ENCODE measurements around the gene KCNJ4.
A peak's percentile ranks its signal among the peaks of the same experiment; 100 is the strongest.

Gene KCNJ4

DNA sequence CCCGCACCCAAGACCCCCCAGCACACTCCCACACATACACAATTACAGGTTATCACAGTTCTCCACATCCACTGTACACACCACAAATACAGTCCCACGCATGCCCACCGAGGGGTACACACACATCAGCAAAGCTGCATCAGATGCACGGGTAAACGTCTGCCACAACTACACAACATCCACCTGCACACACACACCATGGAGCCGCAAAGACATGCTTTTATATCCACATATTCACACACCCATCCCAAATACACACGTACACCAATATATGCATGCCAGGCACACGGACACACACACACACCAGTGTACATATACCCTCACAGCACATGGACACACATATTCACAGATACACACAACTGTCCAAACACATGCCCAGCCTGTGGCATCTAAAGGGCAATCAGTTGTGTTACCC, 5.4 kb upstream of the KCNJ4 start:
- DNase-seq (ENCODE audit: low spot score), result no peak
- no peak overlapping the region for H2BK12ac ChIP-seq (ENCODE audit: low read length)
- no peak overlapping the region for H2BK120ac ChIP-seq (ENCODE audit: low read depth, low read length)
- H3K79me1 ChIP-seq (ENCODE audit: low read depth, low read length), result no peaks in the 10 kb centered on the region
- no peaks in the 10 kb centered on the region for H3K36me3 ChIP-seq (replicated peaks in 1 of 2; ENCODE audit: control insufficient read depth in 2 of 2, insufficient read depth in 2 of 2, low read length in 2 of 2)
- H3K23ac ChIP-seq (ENCODE audit: low read depth, low read length, poor library complexity), result no peak overlapping the region
- no peak overlapping the region for H3K4ac ChIP-seq (ENCODE audit: low read length)
- H3K4me2 ChIP-seq (ENCODE audit: insufficient read depth, low read length, poor library complexity, severe bottlenecking), result no peak overlapping the region
- H3K27ac ChIP-seq (replicated peaks; ENCODE audit: low read length), result no peak overlapping the region
- H3K4me1 ChIP-seq (ENCODE audit: control insufficient read depth in 2 of 2, insufficient read depth in 1 of 2, low read depth in 1 of 2, low read length in 2 of 2), result peaks cover 12 to 34% of the 10 kb centered on the region in 2 donors
- H2AFZ ChIP-seq (ENCODE audit: low read length), result no peak overlapping the region
- no peak overlapping the region for H3K14ac ChIP-seq (ENCODE audit: low read length)
- H4K91ac ChIP-seq (ENCODE audit: low read depth, low read length, poor library complexity), result peak overlapping the region; percentile 49
- H3K9me3 ChIP-seq (replicated peaks in 1 of 2; ENCODE audit: control insufficient read depth in 2 of 2, insufficient read depth in 1 of 2, low read depth in 1 of 2, low read length in 2 of 2), result no peaks in the 10 kb centered on the region
- H3K18ac ChIP-seq (ENCODE audit: low read length), result peak overlapping the region; percentile 24
- peaks cover 0 to 27% (median 2%) of the 10 kb centered on the region in 3 experiments for H3K27me3 ChIP-seq (ENCODE audit: control insufficient read depth in 3 of 3, insufficient read depth in 3 of 3, low read depth in 1 of 3, low read length in 3 of 3)
- H2BK15ac ChIP-seq (ENCODE audit: low read length), result peak overlapping the region; percentile 28
- no peak overlapping the region for H2BK5ac ChIP-seq (ENCODE audit: low read length)
- H2AK5ac ChIP-seq (ENCODE audit: low read depth, low read length), result peak overlapping the region; percentile 59
- no peak overlapping the region for H4K8ac ChIP-seq (ENCODE audit: low read depth, low read length)
- H3K4me3 ChIP-seq (ENCODE audit: low read length in 2 of 2), result no peak overlapping the region
- no CpG with 5 or more reads among the region's 8 CpGs for WGBS, 2 donors (ENCODE audit: extremely low coverage in 2 of 2, insufficient read length in 2 of 2, insufficient replicate concordance in 1 of 2)
- H3K9ac ChIP-seq (ENCODE audit: low read depth, low read length, poor library complexity), result peak overlapping the region; percentile 24

DNA sequence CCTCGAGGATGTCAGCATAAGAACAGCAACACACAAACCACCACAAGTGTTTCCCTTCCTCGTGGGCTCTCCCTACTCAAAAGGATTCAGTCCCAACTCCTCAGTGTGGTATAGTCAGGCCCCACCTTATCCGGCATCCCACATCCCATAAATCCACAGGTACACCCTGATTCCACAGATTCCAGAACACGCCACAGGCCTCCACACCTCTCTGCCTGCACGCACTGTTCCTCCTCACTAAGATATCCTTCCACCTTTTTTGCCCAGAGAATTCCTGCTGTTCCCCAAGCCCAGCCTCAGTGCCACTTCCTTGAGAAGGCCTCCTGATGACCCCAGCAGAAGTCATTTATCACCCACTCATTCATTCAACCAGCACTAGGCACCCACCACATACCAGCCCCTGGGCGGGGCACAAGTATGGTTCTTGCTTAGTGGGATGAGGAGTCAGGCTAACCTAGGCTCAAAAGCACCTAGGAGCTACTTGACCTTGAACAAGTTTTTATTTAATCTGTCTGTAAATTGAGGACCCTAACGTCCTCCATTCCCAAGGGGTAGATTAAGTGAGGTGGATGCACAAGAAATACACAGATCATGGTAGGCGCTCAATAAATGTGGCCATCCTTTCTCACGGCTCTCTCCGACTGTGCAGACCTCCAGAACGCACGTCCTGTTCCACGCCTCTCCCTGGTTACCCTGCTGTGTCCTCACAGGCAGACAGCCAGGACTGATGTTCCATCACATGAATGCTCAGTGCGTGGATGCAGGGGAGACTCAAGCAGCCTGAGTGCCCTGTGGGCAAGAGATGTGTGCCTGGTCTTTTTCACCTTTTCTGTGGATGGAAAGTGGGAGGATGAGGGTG, 2.1 kb upstream of the KCNJ4 start:
- no CpG with 5 or more reads among the region's 14 CpGs for WGBS, 2 donors (ENCODE audit: extremely low coverage in 2 of 2, insufficient read length in 2 of 2, insufficient replicate concordance in 1 of 2)
- Histone ChIP-seq H2BK15ac (ENCODE audit: low read length) (peak overlapping the region; percentile 95), H3K4me2 (ENCODE audit: insufficient read depth, low read length, poor library complexity, severe bottlenecking) (no peak overlapping the region), H3K14ac (ENCODE audit: low read length) (no peak overlapping the region), H2AFZ (ENCODE audit: low read length) (no peak overlapping the region), H3K4me3 (ENCODE audit: low read length in 2 of 2) (peak overlapping the region in 1 of 2 donors; percentile 31), H3K79me1 (ENCODE audit: low read depth, low read length) (peaks cover 3% of the 10 kb centered on the region), H3K36me3 (replicated peaks in 1 of 2; ENCODE audit: control insufficient read depth in 2 of 2, insufficient read depth in 2 of 2, low read length in 2 of 2) (no peaks in the 10 kb centered on the region), H2AK5ac (ENCODE audit: low read depth, low read length) (peak overlapping the region; percentile 97), H3K27ac (replicated peaks; ENCODE audit: low read length) (no peak overlapping the region), H2BK12ac (ENCODE audit: low read length) (peak overlapping the region; percentile 89), H3K4ac (ENCODE audit: low read length) (no peak overlapping the region), H3K4me1 (ENCODE audit: control insufficient read depth in 2 of 2, insufficient read depth in 1 of 2, low read depth in 1 of 2, low read length in 2 of 2) (peaks cover 16 to 36% of the 10 kb centered on the region in 2 donors), H2BK5ac (ENCODE audit: low read length) (peak overlapping the region; percentile 4), H3K9ac (ENCODE audit: low read depth, low read length, poor library complexity) (peak overlapping the region; percentile 65), H4K8ac (ENCODE audit: low read depth, low read length) (no peak overlapping the region), H4K91ac (ENCODE audit: low read depth, low read length, poor library complexity) (no peak overlapping the region), H3K23ac (ENCODE audit: low read depth, low read length, poor library complexity) (no peak overlapping the region), H3K27me3 (ENCODE audit: control insufficient read depth in 3 of 3, insufficient read depth in 3 of 3, low read depth in 1 of 3, low read length in 3 of 3) (peaks cover 7 to 45% (median 21%) of the 10 kb centered on the region in 3 experiments), H3K18ac (ENCODE audit: low read length) (peak overlapping the region; percentile 63), H2BK120ac (ENCODE audit: low read depth, low read length) (peak overlapping the region; percentile 35), H3K9me3 (replicated peaks in 1 of 2; ENCODE audit: control insufficient read depth in 2 of 2, insufficient read depth in 1 of 2, low read depth in 1 of 2, low read length in 2 of 2) (no peaks in the 10 kb centered on the region)
- DNase-seq (ENCODE audit: low spot score), result no peak

DNA sequence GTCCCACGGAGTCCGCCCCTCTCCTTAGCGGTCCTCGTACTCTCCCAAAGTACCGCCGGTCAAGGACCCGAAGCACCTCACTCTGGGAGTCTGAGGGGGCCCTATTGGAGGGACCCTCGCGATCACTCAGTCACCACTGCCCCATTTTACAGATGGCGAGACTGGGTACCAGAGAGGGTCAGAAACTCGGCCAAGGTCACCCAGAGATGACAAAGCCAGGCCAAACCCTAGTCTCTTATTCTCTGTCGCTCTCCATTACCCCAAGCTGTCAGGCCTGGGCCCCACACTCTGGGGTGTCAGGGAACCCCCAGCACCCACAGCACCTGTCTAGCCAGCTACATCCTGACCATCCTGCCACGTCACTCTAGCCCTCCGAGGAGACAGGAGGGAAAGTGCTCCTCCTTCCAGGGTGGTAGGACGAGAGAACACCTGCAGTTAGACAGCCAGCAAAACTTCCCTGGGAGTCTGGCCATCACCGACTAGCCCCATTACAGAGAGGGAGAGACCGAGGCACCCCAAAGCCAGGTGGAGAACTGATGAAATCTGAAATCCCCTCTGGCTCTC, 1.4 kb upstream of the KCNJ4 start:
- peaks cover 7 to 45% (median 21%) of the 10 kb centered on the region in 3 experiments for H3K27me3 ChIP-seq (ENCODE audit: control insufficient read depth in 3 of 3, insufficient read depth in 3 of 3, low read depth in 1 of 3, low read length in 3 of 3)

More for the DNA sequence above, 1.4 kb upstream of the KCNJ4 start:
- Histone ChIP-seq H3K36me3 (replicated peaks in 1 of 2; ENCODE audit: control insufficient read depth in 2 of 2, insufficient read depth in 2 of 2, low read length in 2 of 2) (no peaks in the 10 kb centered on the region), H2AFZ (ENCODE audit: low read length) (peak overlapping the region; percentile 98), H2BK12ac (ENCODE audit: low read length) (peak overlapping the region; percentile 68), H3K9me3 (replicated peaks in 1 of 2; ENCODE audit: control insufficient read depth in 2 of 2, insufficient read depth in 1 of 2, low read depth in 1 of 2, low read length in 2 of 2) (no peaks in the 10 kb centered on the region), H3K79me1 (ENCODE audit: low read depth, low read length) (peaks cover 3% of the 10 kb centered on the region), H3K4me2 (ENCODE audit: insufficient read depth, low read length, poor library complexity, severe bottlenecking) (peak overlapping the region; percentile 92), H2BK120ac (ENCODE audit: low read depth, low read length) (peak overlapping the region; percentile 35), H3K4me1 (ENCODE audit: control insufficient read depth in 2 of 2, insufficient read depth in 1 of 2, low read depth in 1 of 2, low read length in 2 of 2) (peaks cover 19 to 41% of the 10 kb centered on the region in 2 donors), H2BK5ac (ENCODE audit: low read length) (no peak overlapping the region), H3K27ac (replicated peaks; ENCODE audit: low read length) (no peak overlapping the region), H2BK15ac (ENCODE audit: low read length) (peak overlapping the region; percentile 88), H3K14ac (ENCODE audit: low read length) (no peak overlapping the region), H3K4me3 (ENCODE audit: low read length in 2 of 2) (peak overlapping the region in 1 of 2 donors; percentile 55), H4K8ac (ENCODE audit: low read depth, low read length) (peak overlapping the region; percentile 97), H3K18ac (ENCODE audit: low read length) (peak overlapping the region; percentile 89), H3K4ac (ENCODE audit: low read length) (peak overlapping the region; percentile 10), H4K91ac (ENCODE audit: low read depth, low read length, poor library complexity) (no peak overlapping the region), H3K9ac (ENCODE audit: low read depth, low read length, poor library complexity) (no peak overlapping the region), H2AK5ac (ENCODE audit: low read depth, low read length) (peak overlapping the region; percentile 97), H3K23ac (ENCODE audit: low read depth, low read length, poor library complexity) (no peak overlapping the region)
- no peak for DNase-seq (ENCODE audit: low spot score)
- WGBS, 2 donors (ENCODE audit: extremely low coverage in 2 of 2, insufficient read length in 2 of 2, insufficient replicate concordance in 1 of 2), result no CpG with 5 or more reads among the region's 17 CpGs

Data from neuronal stem cell (in vitro differentiated cells).